ENCODE measurements around the gene GPR52. TPM values are rescaled to one million over a fixed set of nuclear protein-coding genes. Genes with fewer than 3 reads are reported as not detected.

Gene GPR52
- polyA plus RNA-seq, 1 of the 3 experiments (the other 2 are of a cell fraction), result 0.08 TPM

DNA sequence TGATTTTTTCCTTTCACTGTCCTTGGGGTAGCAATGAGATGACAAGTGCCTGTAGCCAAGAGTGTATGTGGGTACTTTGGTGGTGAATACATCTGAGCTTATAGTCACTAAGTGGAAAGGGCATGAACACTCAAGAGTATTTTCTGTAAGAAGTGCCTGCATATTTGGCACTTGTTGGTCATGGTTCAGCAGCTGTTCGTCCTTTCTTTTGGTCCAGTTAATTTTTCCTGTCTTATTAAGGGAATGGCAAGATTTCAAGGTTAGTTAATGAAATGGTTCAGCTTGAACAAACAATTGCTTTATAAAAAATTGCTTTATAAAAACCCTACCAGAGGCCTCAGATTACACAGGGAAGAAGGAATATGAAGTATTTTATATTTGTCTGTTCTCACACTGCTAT is 48.6 kb upstream of the GPR52 start:
- Histone ChIP-seq H3K4me2 (no peak overlapping the region), H3K9me2 (no peaks in the 10 kb centered on the region), H3K27me3 (ENCODE audit: insufficient read depth) (no peaks in the 10 kb centered on the region), H3K9ac (no peak overlapping the region), H3K4me3 (ENCODE audit: low read depth in 2 of 2, low read length in 1 of 2) (no peak overlapping the region), H3K4me1 (ENCODE audit: control insufficient read depth in 1 of 2, insufficient read depth in 2 of 2, low read depth in 1 of 2, low read length in 1 of 2) (no peaks in the 10 kb centered on the region), H3K9me3 (no peaks in the 10 kb centered on the region), H3K36me3 (replicated peaks in 1 of 2; ENCODE audit: control insufficient read depth in 1 of 2, insufficient read depth in 2 of 2, low read length in 1 of 2) (peaks cover 2 to 5% of the 10 kb centered on the region in 2 experiments), H3K27ac (ENCODE audit: low read depth in 2 of 2, low read length in 1 of 2) (no peak overlapping the region), H3F3A (replicated peaks; ENCODE audit: insufficient read depth) (no peaks in the 10 kb centered on the region), H4K20me1 (ENCODE audit: insufficient read depth) (no peaks in the 10 kb centered on the region), H2AFZ (ENCODE audit: low read depth) (no peak overlapping the region), H3K79me2 (ENCODE audit: insufficient read depth) (no peaks in the 10 kb centered on the region)
- TF ChIP-seq ELF1 (IDR thresholded peaks at IDR 0.05) (no peak), MEF2A (IDR thresholded peaks at IDR 0.05; ENCODE audit: borderline replicate concordance, low read depth) (no peak), TEAD4 (IDR thresholded peaks at IDR 0.05; ENCODE audit: borderline replicate concordance, insufficient read depth) (no peak), FOSL2 (IDR thresholded peaks at IDR 0.05; ENCODE audit: borderline replicate concordance, low read depth) (no peak), RCOR1 (IDR thresholded peaks at IDR 0.05; ENCODE audit: low read length) (no peak), RXRA (IDR thresholded peaks at IDR 0.05; ENCODE audit: borderline replicate concordance, low read depth) (no peak), GATA2 (CRISPR knock-in tag; IDR thresholded peaks at IDR 0.05) (no peak), EP300 (IDR thresholded peaks at IDR 0.05; ENCODE audit: borderline replicate concordance in 1 of 2, low read depth in 1 of 2, low read length in 1 of 2) (no peak), POLR2AphosphoS5 (IDR thresholded peaks at IDR 0.05; ENCODE audit: low read depth, low read length) (no peak), SIN3A (IDR thresholded peaks at IDR 0.05; ENCODE audit: borderline replicate concordance, low read depth, low read length) (no peak), RFX5 (IDR thresholded peaks at IDR 0.05; ENCODE audit: low read length) (no peak), TAF1 (IDR thresholded peaks at IDR 0.05; ENCODE audit: borderline replicate concordance, low read depth, low read length) (no peak), MXI1 (IDR thresholded peaks at IDR 0.05; ENCODE audit: low read depth, low read length) (no peak), YY1 (IDR thresholded peaks at IDR 0.05; ENCODE audit: low read depth) (no peak)
- TF ChIP-seq, protein P1, sequence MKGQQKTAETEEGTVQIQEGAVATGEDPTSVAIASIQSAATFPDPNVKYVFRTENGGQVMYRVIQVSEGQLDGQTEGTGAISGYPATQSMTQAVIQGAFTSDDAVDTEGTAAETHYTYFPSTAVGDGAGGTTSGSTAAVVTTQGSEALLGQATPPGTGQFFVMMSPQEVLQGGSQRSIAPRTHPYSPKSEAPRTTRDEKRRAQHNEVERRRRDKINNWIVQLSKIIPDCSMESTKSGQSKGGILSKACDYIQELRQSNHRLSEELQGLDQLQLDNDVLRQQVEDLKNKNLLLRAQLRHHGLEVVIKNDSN (IDR thresholded peaks at IDR 0.05; ENCODE audit: borderline replicate concordance, low read depth), result no peak
- TF ChIP-seq, protein P2, sequence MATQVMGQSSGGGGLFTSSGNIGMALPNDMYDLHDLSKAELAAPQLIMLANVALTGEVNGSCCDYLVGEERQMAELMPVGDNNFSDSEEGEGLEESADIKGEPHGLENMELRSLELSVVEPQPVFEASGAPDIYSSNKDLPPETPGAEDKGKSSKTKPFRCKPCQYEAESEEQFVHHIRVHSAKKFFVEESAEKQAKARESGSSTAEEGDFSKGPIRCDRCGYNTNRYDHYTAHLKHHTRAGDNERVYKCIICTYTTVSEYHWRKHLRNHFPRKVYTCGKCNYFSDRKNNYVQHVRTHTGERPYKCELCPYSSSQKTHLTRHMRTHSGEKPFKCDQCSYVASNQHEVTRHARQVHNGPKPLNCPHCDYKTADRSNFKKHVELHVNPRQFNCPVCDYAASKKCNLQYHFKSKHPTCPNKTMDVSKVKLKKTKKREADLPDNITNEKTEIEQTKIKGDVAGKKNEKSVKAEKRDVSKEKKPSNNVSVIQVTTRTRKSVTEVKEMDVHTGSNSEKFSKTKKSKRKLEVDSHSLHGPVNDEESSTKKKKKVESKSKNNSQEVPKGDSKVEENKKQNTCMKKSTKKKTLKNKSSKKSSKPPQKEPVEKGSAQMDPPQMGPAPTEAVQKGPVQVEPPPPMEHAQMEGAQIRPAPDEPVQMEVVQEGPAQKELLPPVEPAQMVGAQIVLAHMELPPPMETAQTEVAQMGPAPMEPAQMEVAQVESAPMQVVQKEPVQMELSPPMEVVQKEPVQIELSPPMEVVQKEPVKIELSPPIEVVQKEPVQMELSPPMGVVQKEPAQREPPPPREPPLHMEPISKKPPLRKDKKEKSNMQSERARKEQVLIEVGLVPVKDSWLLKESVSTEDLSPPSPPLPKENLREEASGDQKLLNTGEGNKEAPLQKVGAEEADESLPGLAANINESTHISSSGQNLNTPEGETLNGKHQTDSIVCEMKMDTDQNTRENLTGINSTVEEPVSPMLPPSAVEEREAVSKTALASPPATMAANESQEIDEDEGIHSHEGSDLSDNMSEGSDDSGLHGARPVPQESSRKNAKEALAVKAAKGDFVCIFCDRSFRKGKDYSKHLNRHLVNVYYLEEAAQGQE (IDR thresholded peaks at IDR 0.05; ENCODE audit: low read depth, low read length), result no peak
- TF ChIP-seq, protein P3, sequence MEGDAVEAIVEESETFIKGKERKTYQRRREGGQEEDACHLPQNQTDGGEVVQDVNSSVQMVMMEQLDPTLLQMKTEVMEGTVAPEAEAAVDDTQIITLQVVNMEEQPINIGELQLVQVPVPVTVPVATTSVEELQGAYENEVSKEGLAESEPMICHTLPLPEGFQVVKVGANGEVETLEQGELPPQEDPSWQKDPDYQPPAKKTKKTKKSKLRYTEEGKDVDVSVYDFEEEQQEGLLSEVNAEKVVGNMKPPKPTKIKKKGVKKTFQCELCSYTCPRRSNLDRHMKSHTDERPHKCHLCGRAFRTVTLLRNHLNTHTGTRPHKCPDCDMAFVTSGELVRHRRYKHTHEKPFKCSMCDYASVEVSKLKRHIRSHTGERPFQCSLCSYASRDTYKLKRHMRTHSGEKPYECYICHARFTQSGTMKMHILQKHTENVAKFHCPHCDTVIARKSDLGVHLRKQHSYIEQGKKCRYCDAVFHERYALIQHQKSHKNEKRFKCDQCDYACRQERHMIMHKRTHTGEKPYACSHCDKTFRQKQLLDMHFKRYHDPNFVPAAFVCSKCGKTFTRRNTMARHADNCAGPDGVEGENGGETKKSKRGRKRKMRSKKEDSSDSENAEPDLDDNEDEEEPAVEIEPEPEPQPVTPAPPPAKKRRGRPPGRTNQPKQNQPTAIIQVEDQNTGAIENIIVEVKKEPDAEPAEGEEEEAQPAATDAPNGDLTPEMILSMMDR (IDR thresholded peaks at IDR 0.05), result no peak
- TF ChIP-seq, protein P4, sequence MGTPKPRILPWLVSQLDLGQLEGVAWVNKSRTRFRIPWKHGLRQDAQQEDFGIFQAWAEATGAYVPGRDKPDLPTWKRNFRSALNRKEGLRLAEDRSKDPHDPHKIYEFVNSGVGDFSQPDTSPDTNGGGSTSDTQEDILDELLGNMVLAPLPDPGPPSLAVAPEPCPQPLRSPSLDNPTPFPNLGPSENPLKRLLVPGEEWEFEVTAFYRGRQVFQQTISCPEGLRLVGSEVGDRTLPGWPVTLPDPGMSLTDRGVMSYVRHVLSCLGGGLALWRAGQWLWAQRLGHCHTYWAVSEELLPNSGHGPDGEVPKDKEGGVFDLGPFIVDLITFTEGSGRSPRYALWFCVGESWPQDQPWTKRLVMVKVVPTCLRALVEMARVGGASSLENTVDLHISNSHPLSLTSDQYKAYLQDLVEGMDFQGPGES (IDR thresholded peaks at IDR 0.05; ENCODE audit: low read depth, low read length), result no peak
- WGBS (ENCODE audit: low lambda C conversion rate), result 53% methylated on average over 1 of the region's 1 CpG
- DNase-seq, result no peak
- POLR2A ChIA-PET, result no interaction called here
- CTCF ChIA-PET, result interaction anchor here (1.6 kb wide), 1 partner anchor 137 kb away, joined by 4 read pairs; no protein-coding TSS in a partner anchor

Measured in SK-N-SH (cell line).